ENCODE results near the gene CD244.

The CD244 gene

GRCh38 chr1:160814316-160814715 is 48.4 kb downstream of the CD244 start:
- no peak overlapping the region for H3K4me3 ChIP-seq (ENCODE audit: low read depth, low read length)
- DNase-seq (ENCODE audit: low read depth): no peak
- TF ChIP-seq, protein P1, sequence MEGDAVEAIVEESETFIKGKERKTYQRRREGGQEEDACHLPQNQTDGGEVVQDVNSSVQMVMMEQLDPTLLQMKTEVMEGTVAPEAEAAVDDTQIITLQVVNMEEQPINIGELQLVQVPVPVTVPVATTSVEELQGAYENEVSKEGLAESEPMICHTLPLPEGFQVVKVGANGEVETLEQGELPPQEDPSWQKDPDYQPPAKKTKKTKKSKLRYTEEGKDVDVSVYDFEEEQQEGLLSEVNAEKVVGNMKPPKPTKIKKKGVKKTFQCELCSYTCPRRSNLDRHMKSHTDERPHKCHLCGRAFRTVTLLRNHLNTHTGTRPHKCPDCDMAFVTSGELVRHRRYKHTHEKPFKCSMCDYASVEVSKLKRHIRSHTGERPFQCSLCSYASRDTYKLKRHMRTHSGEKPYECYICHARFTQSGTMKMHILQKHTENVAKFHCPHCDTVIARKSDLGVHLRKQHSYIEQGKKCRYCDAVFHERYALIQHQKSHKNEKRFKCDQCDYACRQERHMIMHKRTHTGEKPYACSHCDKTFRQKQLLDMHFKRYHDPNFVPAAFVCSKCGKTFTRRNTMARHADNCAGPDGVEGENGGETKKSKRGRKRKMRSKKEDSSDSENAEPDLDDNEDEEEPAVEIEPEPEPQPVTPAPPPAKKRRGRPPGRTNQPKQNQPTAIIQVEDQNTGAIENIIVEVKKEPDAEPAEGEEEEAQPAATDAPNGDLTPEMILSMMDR (IDR thresholded peaks at IDR 0.05; ENCODE audit: insufficient read depth, low read depth, low read length, missing control alignments): no peak

DNA sequence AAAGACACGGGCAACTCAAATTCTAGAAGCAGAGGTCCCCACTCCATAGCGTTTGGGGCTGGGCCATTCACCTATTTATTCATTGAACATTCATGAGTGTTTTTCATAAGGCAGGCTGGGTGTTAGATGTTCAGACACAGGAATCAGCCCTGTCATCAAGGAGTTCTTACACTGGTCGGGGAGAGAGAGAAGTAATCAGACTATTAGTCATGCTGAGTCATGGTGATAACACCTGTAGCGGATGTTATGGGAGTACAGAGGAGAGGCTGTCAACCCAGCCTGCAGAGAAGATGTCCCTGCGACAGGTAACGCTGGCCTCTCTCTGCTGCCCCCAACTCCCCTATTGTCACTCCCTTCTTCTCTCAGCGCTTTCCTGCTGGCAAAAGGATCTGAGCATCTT is 49.5 kb downstream of the CD244 start:
- TF ChIP-seq, protein P1 (IDR thresholded peaks at IDR 0.05; ENCODE audit: insufficient read depth, low read depth, low read length, missing control alignments): no peak
- H3K4me3 ChIP-seq (ENCODE audit: low read depth, low read length): no peak overlapping the region
- DNase-seq (ENCODE audit: low read depth): peak; percentile 51

- TF ChIP-seq, protein P1 (IDR thresholded peaks at IDR 0.05; ENCODE audit: insufficient read depth, low read depth, low read length, missing control alignments): no peak
- no peak overlapping the region for H3K4me3 ChIP-seq (ENCODE audit: low read depth, low read length)
- DNase-seq (ENCODE audit: low read depth): no peak
Measured at GRCh38 chr1:160811147-160811546, 51.5 kb downstream of the CD244 start.

GRCh38 chr1:160810486-160810885 is 52.2 kb downstream of the CD244 start:
- TF ChIP-seq, protein P1 (IDR thresholded peaks at IDR 0.05; ENCODE audit: insufficient read depth, low read depth, low read length, missing control alignments): no peak
- no peak for DNase-seq (ENCODE audit: low read depth)
- no peak overlapping the region for H3K4me3 ChIP-seq (ENCODE audit: low read depth, low read length)

DNA sequence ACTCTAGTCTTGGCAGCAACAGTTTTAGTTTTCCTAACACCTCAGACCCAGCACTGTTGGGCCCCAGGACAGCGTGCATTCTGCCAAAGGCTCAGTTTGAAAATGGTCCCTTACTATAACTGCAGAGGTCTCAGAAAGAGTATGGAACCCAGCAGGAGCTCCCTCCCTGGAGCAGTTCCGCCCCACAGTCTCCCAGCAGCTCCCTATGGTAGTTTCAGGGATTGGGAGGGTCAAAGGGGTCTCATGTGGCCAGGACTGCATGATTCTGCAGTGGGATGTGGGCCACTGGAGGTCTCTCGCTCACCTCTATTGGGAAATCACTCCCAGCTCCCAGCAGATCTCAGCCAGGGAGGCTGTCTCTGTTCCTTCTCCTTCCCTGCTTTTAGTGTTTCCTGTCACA is 54.4 kb downstream of the CD244 start:
- no peak for DNase-seq (ENCODE audit: low read depth)
- no peak overlapping the region for H3K4me3 ChIP-seq (ENCODE audit: low read depth, low read length)
- TF ChIP-seq, protein P1 (IDR thresholded peaks at IDR 0.05; ENCODE audit: insufficient read depth, low read depth, low read length, missing control alignments): no peak

- TF ChIP-seq, protein P1 (IDR thresholded peaks at IDR 0.05; ENCODE audit: insufficient read depth, low read depth, low read length, missing control alignments): peak; percentile 2
- no peak overlapping the region for H3K4me3 ChIP-seq (ENCODE audit: low read depth, low read length)
- no peak for DNase-seq (ENCODE audit: low read depth)
Measured at GRCh38 chr1:160807738-160808137, 54.9 kb downstream of the CD244 start.

GRCh38 chr1:160807247-160807646 is 55.4 kb downstream of the CD244 start:
- DNase-seq (ENCODE audit: low read depth): no peak
- H3K4me3 ChIP-seq (ENCODE audit: low read depth, low read length): no peak overlapping the region
- TF ChIP-seq, protein P1 (IDR thresholded peaks at IDR 0.05; ENCODE audit: insufficient read depth, low read depth, low read length, missing control alignments): no peak
